GM10266 (cell line): Measurements from ENCODE around the gene TPM2.

Experiments
- DNase-seq: peaks from one replicate; pipeline ENCODE4 v3.0.0; 2012; ENCODE audit errors: extremely low spot score
- CTCF ChIP-seq: IDR thresholded peaks from 2 replicates; pipeline ENCODE4 v1.5.1; 2012; ENCODE audit warnings: mild to moderate bottlenecking, low read depth; ENCODE audit not compliant: control insufficient read depth, insufficient read depth; ENCODE audit errors: missing control alignments

Gene TPM2

GRCh38 chr9:35717132-35717870 is 27.6 kb upstream of the TPM2 start:
- no peak for DNase-seq
- no peak for TF ChIP-seq CTCF

- DNase-seq: no peak
- TF ChIP-seq CTCF: no peak
Measured at GRCh38 chr9:35716230-35716629, 26.5 kb upstream of the TPM2 start.

GRCh38 chr9:35714579-35715252 is 25.0 kb upstream of the TPM2 start:
- TF ChIP-seq CTCF: no peak
- no peak for DNase-seq

GRCh38 chr9:35714123-35714522 is 24.4 kb upstream of the TPM2 start:
- no peak for DNase-seq
- no peak for TF ChIP-seq CTCF

- DNase-seq: no peak
- TF ChIP-seq CTCF: no peak
Measured at GRCh38 chr9:35713578-35713977, 23.9 kb upstream of the TPM2 start.

- no peak for TF ChIP-seq CTCF
- DNase-seq: no peak
Measured at GRCh38 chr9:35712762-35713400, 23.2 kb upstream of the TPM2 start.
